Mesenchymal stem cell (in vitro differentiated cells and primary cell): ENCODE measurements around the gene GRK1.
A peak's percentile ranks its signal among the peaks of the same experiment; 100 is the strongest.

Source experiments
- DNase-seq: peaks from one replicate; pipeline ENCODE4 v3.0.0-alpha.2; 2013
- H2AFZ ChIP-seq: one replicate; pipeline ENCODE4 v1.6.1; 2013; ENCODE audit warnings: low read depth, mild to moderate bottlenecking, control low read depth, inconsistent platforms, low read length, moderate library complexity
- H2AK5ac ChIP-seq: 2 replicates; pipeline ENCODE4 v1.6.1; 2013; ENCODE audit warnings: low read length, moderate library complexity, mild to moderate bottlenecking, inconsistent platforms; ENCODE audit not compliant: severe bottlenecking
- H2BK120ac ChIP-seq: one replicate; pipeline ENCODE4 v1.6.1; 2013; ENCODE audit warnings: low read depth, mild to moderate bottlenecking, inconsistent platforms, low read length, moderate library complexity
- H2BK12ac ChIP-seq, 2 experiments: one replicate each; pipeline ENCODE4 v1.6.1; 2013; ENCODE audit warnings: inconsistent platforms in 2 of 2, low read length in 2 of 2, mild to moderate bottlenecking in 2 of 2, moderate library complexity in 2 of 2, control low read depth in 1 of 2
- H2BK15ac ChIP-seq: one replicate; pipeline ENCODE4 v1.6.1; 2013; ENCODE audit warnings: mild to moderate bottlenecking, low read depth, inconsistent platforms; ENCODE audit not compliant: poor library complexity, severe bottlenecking
- H2BK5ac ChIP-seq: 2 replicates; pipeline ENCODE4 v1.6.1; 2013; ENCODE audit warnings: low read depth, mild to moderate bottlenecking, low read length, control low read depth, inconsistent platforms; ENCODE audit not compliant: poor library complexity, severe bottlenecking
- H3K14ac ChIP-seq, 2 experiments: one replicate each; pipeline ENCODE4 v1.6.1; 2013; ENCODE audit warnings: inconsistent platforms in 2 of 2, low read length in 2 of 2, control low read depth in 1 of 2, mild to moderate bottlenecking in 1 of 2, moderate library complexity in 1 of 2
- H3K18ac ChIP-seq, 2 experiments: one replicate each; pipeline ENCODE4 v1.6.1; 2013; ENCODE audit warnings: inconsistent platforms in 2 of 2, low read length in 2 of 2, control low read depth in 1 of 2, low read depth in 1 of 2, mild to moderate bottlenecking in 1 of 2
- H3K23ac ChIP-seq, 2 experiments: one replicate each; pipeline ENCODE4 v1.6.1; 2013; ENCODE audit warnings: inconsistent platforms in 2 of 2, low read length in 2 of 2, mild to moderate bottlenecking in 2 of 2, moderate library complexity in 2 of 2, control low read depth in 1 of 2
- H3K27ac ChIP-seq: 2 replicates; pipeline ENCODE4 v1.5.1; 2013; ENCODE audit warnings: mild to moderate bottlenecking, moderate library complexity, low read length, control low read depth, inconsistent platforms; ENCODE audit not compliant: poor library complexity, severe bottlenecking
- H3K27me3 ChIP-seq, 2 experiments: 2 replicates each; pipeline versions ENCODE4 v1.6.1 to v1.7.0; 2013; ENCODE audit warnings: low read length in 2 of 2, mild to moderate bottlenecking in 2 of 2, moderate library complexity in 2 of 2, control low read depth in 1 of 2, inconsistent platforms in 1 of 2; ENCODE audit not compliant: control insufficient read depth in 1 of 2, insufficient read depth in 1 of 2
- H3K36me3 ChIP-seq, 2 experiments: 2 replicates each; pipeline versions ENCODE4 v1.6.1 to v1.7.0; 2013; ENCODE audit warnings: low read length in 2 of 2, control low read depth in 1 of 2, inconsistent platforms in 1 of 2, low read depth in 1 of 2, mild to moderate bottlenecking in 1 of 2; ENCODE audit not compliant: insufficient read depth in 2 of 2, control insufficient read depth in 1 of 2
- H3K4ac ChIP-seq, 2 experiments: one replicate each; pipeline ENCODE4 v1.6.1; 2013; ENCODE audit warnings: inconsistent platforms in 2 of 2, low read length in 2 of 2, mild to moderate bottlenecking in 2 of 2, moderate library complexity in 2 of 2, control low read depth in 1 of 2, low read depth in 1 of 2
- H3K4me1 ChIP-seq: 2 replicates; pipeline ENCODE4 v1.6.1; 2013; ENCODE audit warnings: low read depth, low read length, control low read depth; ENCODE audit not compliant: control insufficient read depth, insufficient read depth
- H3K4me2 ChIP-seq: 2 replicates; pipeline ENCODE4 v1.6.1; 2013; ENCODE audit warnings: low read length, mild to moderate bottlenecking, inconsistent platforms; ENCODE audit not compliant: poor library complexity, severe bottlenecking
- H3K4me3 ChIP-seq, 2 experiments: 2 replicates each; pipeline versions ENCODE4 v1.5.1 to v1.7.0; 2013; ENCODE audit warnings: low read length in 2 of 2, mild to moderate bottlenecking in 2 of 2, control low read depth in 1 of 2, low read depth in 1 of 2; ENCODE audit not compliant: insufficient read depth in 1 of 2
- H3K79me1 ChIP-seq: replicated peaks from 2 replicates; pipeline ENCODE4 v1.6.1; 2013; ENCODE audit warnings: mild to moderate bottlenecking, control low read depth, low read length, inconsistent platforms; ENCODE audit not compliant: poor library complexity, severe bottlenecking
- H3K9ac ChIP-seq: 2 replicates; pipeline ENCODE4 v1.7.0; 2013; ENCODE audit warnings: mild to moderate bottlenecking, low read length, moderate library complexity
- H3K9me3 ChIP-seq: 2 replicates; pipeline ENCODE4 v1.7.0; 2013; ENCODE audit warnings: mild to moderate bottlenecking, low read length; ENCODE audit not compliant: control insufficient read depth
- H4K8ac ChIP-seq: one replicate; pipeline ENCODE4 v1.6.1; 2013; ENCODE audit warnings: inconsistent platforms, mild to moderate bottlenecking, low read length, moderate library complexity
- H4K91ac ChIP-seq: one replicate; pipeline ENCODE4 v1.6.1; 2013; ENCODE audit warnings: mild to moderate bottlenecking, low read length, inconsistent platforms
- WGBS: methylation state at CpG from one replicate; pipeline ENCODE4 v1.1.7; 2013; ENCODE audit warnings: mixed read lengths; 5-methylcytosine and 5-hydroxymethylcytosine counted together

The GRK1 gene

GRCh38 chr13:113645329-113645728 lies 21.7 kb upstream of the GRK1 start:
- no peak overlapping the region for H3K23ac ChIP-seq
- H2AK5ac ChIP-seq: no peak overlapping the region
- H2BK5ac ChIP-seq: no peak overlapping the region
- H3K9me3 ChIP-seq: no peaks in the 10 kb centered on the region
- H3K4me1 ChIP-seq: peaks cover 3% of the 10 kb centered on the region
- H3K9ac ChIP-seq: no peak overlapping the region
- H3K14ac ChIP-seq: no peak overlapping the region
- H3K27ac ChIP-seq: no peak overlapping the region
- no peaks in the 10 kb centered on the region for H3K27me3 ChIP-seq
- H4K91ac ChIP-seq: no peak overlapping the region
- H4K8ac ChIP-seq: no peak overlapping the region
- DNase-seq: no peak
- no peak overlapping the region for H2AFZ ChIP-seq
- H3K4me3 ChIP-seq: no peak overlapping the region
- peaks cover 7% of the 10 kb centered on the region for H3K79me1 ChIP-seq
- peaks cover 15 to 19% of the 10 kb centered on the region in 2 experiments for H3K36me3 ChIP-seq
- H3K4me2 ChIP-seq: no peak overlapping the region
- no peak overlapping the region for H2BK12ac ChIP-seq
- H3K18ac ChIP-seq: no peak overlapping the region
- no peak overlapping the region for H3K4ac ChIP-seq
- 98% methylated on average over 7 of the region's 9 CpGs for WGBS
- H2BK15ac ChIP-seq: no peak overlapping the region
- no peak overlapping the region for H2BK120ac ChIP-seq

GRCh38 chr13:113646376-113646775 lies 20.6 kb upstream of the GRK1 start:
- H3K9me3 ChIP-seq: no peaks in the 10 kb centered on the region
- H3K4me3 ChIP-seq: no peak overlapping the region
- no peak overlapping the region for H4K91ac ChIP-seq
- H3K18ac ChIP-seq: no peak overlapping the region
- WGBS: 78% methylated on average over 10 of the region's 11 CpGs
- no peak overlapping the region for H2BK12ac ChIP-seq
- no peak for DNase-seq
- H2AK5ac ChIP-seq: no peak overlapping the region
- no peak overlapping the region for H2AFZ ChIP-seq
- no peak overlapping the region for H3K27ac ChIP-seq
- H2BK120ac ChIP-seq: no peak overlapping the region
- no peak overlapping the region for H3K4ac ChIP-seq
- H3K79me1 ChIP-seq: peaks cover 7% of the 10 kb centered on the region
- H3K36me3 ChIP-seq: peaks cover 9 to 15% of the 10 kb centered on the region in 2 experiments
- no peak overlapping the region for H4K8ac ChIP-seq
- no peaks in the 10 kb centered on the region for H3K27me3 ChIP-seq
- H3K23ac ChIP-seq: no peak overlapping the region
- no peak overlapping the region for H2BK5ac ChIP-seq
- peaks cover 3% of the 10 kb centered on the region for H3K4me1 ChIP-seq
- no peak overlapping the region for H3K4me2 ChIP-seq
- no peak overlapping the region for H3K14ac ChIP-seq
- no peak overlapping the region for H2BK15ac ChIP-seq
- no peak overlapping the region for H3K9ac ChIP-seq

GRCh38 chr13:113646921-113647340 lies 20.1 kb upstream of the GRK1 start:
- no peak for DNase-seq
- Histone ChIP-seq H3K18ac (no peak overlapping the region), H3K36me3 (peaks cover 7 to 13% of the 10 kb centered on the region in 2 experiments), H2BK15ac (no peak overlapping the region), H2BK120ac (no peak overlapping the region), H3K27me3 (no peaks in the 10 kb centered on the region), H3K27ac (no peak overlapping the region), H2AK5ac (peak overlapping the region; percentile 50), H3K23ac (no peak overlapping the region), H2AFZ (no peak overlapping the region), H3K4me3 (no peak overlapping the region), H3K4me1 (peaks cover 8% of the 10 kb centered on the region), H3K4me2 (no peak overlapping the region), H3K14ac (no peak overlapping the region), H4K8ac (no peak overlapping the region), H3K9me3 (no peaks in the 10 kb centered on the region), H3K79me1 (peaks cover 4% of the 10 kb centered on the region), H3K9ac (no peak overlapping the region), H3K4ac (no peak overlapping the region), H2BK12ac (no peak overlapping the region), H2BK5ac (no peak overlapping the region), H4K91ac (no peak overlapping the region)
- 98% methylated on average over 10 of the region's 10 CpGs for WGBS

- Histone ChIP-seq H2BK5ac (no peak overlapping the region), H3K4me3 (no peak overlapping the region), H4K8ac (no peak overlapping the region), H3K18ac (no peak overlapping the region), H3K23ac (no peak overlapping the region), H4K91ac (no peak overlapping the region), H3K14ac (no peak overlapping the region), H3K4me1 (peaks cover 15% of the 10 kb centered on the region), H2BK120ac (no peak overlapping the region), H3K27me3 (no peaks in the 10 kb centered on the region), H3K27ac (no peak overlapping the region), H2BK12ac (no peak overlapping the region), H3K36me3 (peaks cover under 1 to 13% of the 10 kb centered on the region in 2 experiments), H3K4me2 (no peak overlapping the region), H2BK15ac (no peak overlapping the region), H3K9ac (no peak overlapping the region), H2AK5ac (no peak overlapping the region), H3K4ac (no peak overlapping the region), H3K79me1 (peaks cover 4% of the 10 kb centered on the region), H3K9me3 (no peaks in the 10 kb centered on the region), H2AFZ (no peak overlapping the region)
- DNase-seq: no peak
- 92% methylated on average over 42 of the region's 42 CpGs for WGBS
Observed at GRCh38 chr13:113647351-113648215, 19.4 kb upstream of the GRK1 start.
